Heart left ventricle (tissue), 13 donors: ENCODE results near the gene SMARCA2.

Experiments
- POLR2A ChIP-seq, 2 donors: fragments of 450-650 bp; IDR thresholded peaks; one replicate each; pipeline ENCODE4 v1.6.1; 2017; ENCODE audit warnings: antibody characterized with exemption in 2 of 2, mild to moderate bottlenecking in 2 of 2, moderate library complexity in 2 of 2
- TF ChIP-seq, protein P1 (sequence below), 12 donors: fragments of 200-600 bp; sonication (generic) in 4 of 12; IDR thresholded peaks; one replicate each; pipeline versions ENCODE4 v1.5.0 to v1.8.0; 2018 to 2022; ENCODE audit warnings: antibody characterized with exemption in 12 of 12, mild to moderate bottlenecking in 5 of 12
- donor health status: ischemic (EF 13 %, LVEDD 7.1; RV severe dilation, severe dysfunction).
- donor health status: DM: no; HTN: yes; CAD: no.
- donor health status: DM: no; HTN: no; CAD: no.
- donor health status: ischemic (EF 25% LVEDD 6.9; RV normal size, moderate dysfunction).
- donor health status: ischemic (EF 25% LVEDD 5.7; RV mildly dilated, moderate dysfunction).
- donor health status: ischemic (EF 35%, LVEDD 5.7; RV mildly dilated, moderate dysfunction).
- donor health status: nonischemic (EF 11% LVEDD 7.7; RV severe dilation, severe dysfunction).
- donor health status: DM: yes; HTN: yes; CAD: no.
- donor health status: PGD.
- donor health status: ischemic (EF 29% LVEDD 5.4; RV normal size, mild dysfunction).
- donor health status: nonischemic (EF 23%, LVEDD 6.1; RV moderate dilation, normal function).

DNA sequence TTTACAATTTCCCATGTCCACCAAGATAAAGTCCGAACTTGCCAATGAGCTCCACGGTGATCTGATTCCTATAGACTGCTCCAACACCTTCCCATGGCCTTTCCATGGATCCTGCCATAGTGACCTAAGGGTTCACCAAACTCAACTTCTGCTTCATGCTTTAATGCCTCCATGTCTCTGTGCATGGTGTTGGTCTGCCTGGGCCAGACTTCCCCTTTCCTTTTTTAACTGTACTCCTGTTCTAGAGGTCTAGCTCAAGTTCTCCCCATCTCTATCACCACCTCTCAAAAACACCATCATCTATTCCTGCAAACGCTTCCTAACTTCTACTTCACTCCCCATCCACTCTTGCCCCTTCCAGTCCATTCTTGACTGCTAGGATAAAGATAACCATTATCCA, 14.8 kb upstream of the SMARCA2 start:
- TF ChIP-seq, protein P1, sequence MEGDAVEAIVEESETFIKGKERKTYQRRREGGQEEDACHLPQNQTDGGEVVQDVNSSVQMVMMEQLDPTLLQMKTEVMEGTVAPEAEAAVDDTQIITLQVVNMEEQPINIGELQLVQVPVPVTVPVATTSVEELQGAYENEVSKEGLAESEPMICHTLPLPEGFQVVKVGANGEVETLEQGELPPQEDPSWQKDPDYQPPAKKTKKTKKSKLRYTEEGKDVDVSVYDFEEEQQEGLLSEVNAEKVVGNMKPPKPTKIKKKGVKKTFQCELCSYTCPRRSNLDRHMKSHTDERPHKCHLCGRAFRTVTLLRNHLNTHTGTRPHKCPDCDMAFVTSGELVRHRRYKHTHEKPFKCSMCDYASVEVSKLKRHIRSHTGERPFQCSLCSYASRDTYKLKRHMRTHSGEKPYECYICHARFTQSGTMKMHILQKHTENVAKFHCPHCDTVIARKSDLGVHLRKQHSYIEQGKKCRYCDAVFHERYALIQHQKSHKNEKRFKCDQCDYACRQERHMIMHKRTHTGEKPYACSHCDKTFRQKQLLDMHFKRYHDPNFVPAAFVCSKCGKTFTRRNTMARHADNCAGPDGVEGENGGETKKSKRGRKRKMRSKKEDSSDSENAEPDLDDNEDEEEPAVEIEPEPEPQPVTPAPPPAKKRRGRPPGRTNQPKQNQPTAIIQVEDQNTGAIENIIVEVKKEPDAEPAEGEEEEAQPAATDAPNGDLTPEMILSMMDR (IDR thresholded peaks at IDR 0.05) = no peak
- no peak for TF ChIP-seq POLR2A (IDR thresholded peaks at IDR 0.05)
